Thyroid gland (tissue), 4 donors: ENCODE results near the gene DPP6. TPM values are rescaled to one million over a fixed set of nuclear protein-coding genes. Genes with fewer than 3 reads are reported as not detected.
A peak's percentile ranks its signal among the peaks of the same experiment; 100 is the strongest.

Source experiments
- DNase-seq, 2 donors: peaks; one replicate each; pipeline ENCODE4 v3.0.0-alpha.2; 2019
- H3K27ac ChIP-seq, 3 donors: fragments of 200-600 bp; sonication (generic); 1 replicate in 2 of 3; 2 replicates in 1 of 3; pipeline ENCODE4 v1.5.1; 2016 to 2019; ENCODE audit warnings: mild to moderate bottlenecking in 1 of 3, moderate library complexity in 1 of 3
- H3K27me3 ChIP-seq: fragments of 200-600 bp; sonication (generic); one replicate; pipeline ENCODE4 v1.5.1; 2019
- H3K36me3 ChIP-seq, 2 donors: fragments of 200-600 bp; sonication (generic); one replicate each; pipeline ENCODE4 v1.5.1; 2016 to 2019
- H3K4me1 ChIP-seq, 2 donors: fragments of 200-600 bp; sonication (generic); one replicate each; pipeline ENCODE4 v1.5.1; 2017 to 2019
- H3K4me3 ChIP-seq, 3 donors: fragments of 200-600 bp; sonication (generic); replicated peaks in 1 of 3; 1 replicate in 2 of 3; 2 replicates in 1 of 3; pipeline ENCODE4 v1.5.1; 2016; ENCODE audit warnings: mild to moderate bottlenecking in 1 of 3
- H3K9me3 ChIP-seq: fragments of 200-600 bp; sonication (generic); one replicate; pipeline ENCODE4 v1.5.1; 2017
- CTCF ChIP-seq, 6 experiments: fragments of 200-600 bp in 3 of 6; fragments of 450-650 bp in 3 of 6; sonication (generic) in 3 of 6; IDR thresholded peaks; one replicate each; pipeline ENCODE4 v1.5.1; 2016 to 2019; ENCODE audit warnings: antibody characterized with exemption in 6 of 6, mild to moderate bottlenecking in 2 of 6, inconsistent platforms in 1 of 6, moderate library complexity in 1 of 6
- POLR2A ChIP-seq, 2 donors: fragments of 450-650 bp; IDR thresholded peaks; one replicate each; pipeline ENCODE4 v1.6.1; 2017; ENCODE audit warnings: antibody characterized with exemption in 2 of 2, mild to moderate bottlenecking in 2 of 2, moderate library complexity in 1 of 2
- WGBS, 2 donors: methylation state at CpG; one replicate each; pipeline ENCODE4 v1.1.5; 2017; 5-methylcytosine and 5-hydroxymethylcytosine counted together
- intact Hi-C: fragments of 100-400 bp; cut with DNase I; formaldehyde crosslinking; loops from one replicate; pipeline ENCODE4 v1.15.1; 2023
- total RNA-seq, 4 donors: library from RNA; depleted of rRNA; stranded (reverse); fragments of >200 nt; gene quantifications; one replicate each; pipeline ENCODE4 v1.2.3, GENCODE V29; 2016

The DPP6 gene
- total RNA-seq, 4 donors from 2014 or later = 50.7 to 97.7 (median 68.9) TPM

- intact Hi-C loops = no loop called here
- Histone ChIP-seq H3K27ac (no peak overlapping the region), H3K9me3 (no peaks in the 10 kb centered on the region), H3K4me3 (no peak overlapping the region), H3K4me1 (no peaks in the 10 kb centered on the region), H3K27me3 (no peaks in the 10 kb centered on the region), H3K36me3 (no peaks in the 10 kb centered on the region)
- no peak for DNase-seq
- WGBS, 2 donors = 77 to 81% methylated on average over 10 of the region's 10 CpGs
- no peak for TF ChIP-seq POLR2A (IDR thresholded peaks at IDR 0.05)
- TF ChIP-seq CTCF (IDR thresholded peaks at IDR 0.05) = no peak
Observed at GRCh38 chr7:154577141-154577873, 525.1 kb downstream of the DPP6 start.

GRCh38 chr7:154578336-154578735, 526.1 kb downstream of the DPP6 start:
- Histone ChIP-seq H3K4me1 (no peaks in the 10 kb centered on the region), H3K36me3 (no peaks in the 10 kb centered on the region), H3K4me3 (no peak overlapping the region), H3K9me3 (no peaks in the 10 kb centered on the region), H3K27ac (no peak overlapping the region), H3K27me3 (no peaks in the 10 kb centered on the region)
- peak; percentile 32 to 45 for DNase-seq
- TF ChIP-seq POLR2A (IDR thresholded peaks at IDR 0.05) = no peak
- no peak for TF ChIP-seq CTCF (IDR thresholded peaks at IDR 0.05)
- 46 to 52% methylated on average over 6 of the region's 6 CpGs for WGBS, 2 donors
- intact Hi-C loops = no loop called here

GRCh38 chr7:154579711-154580110, 527.5 kb downstream of the DPP6 start:
- H3K4me3 ChIP-seq = no peak overlapping the region
- intact Hi-C loops = no loop called here
- no peak for DNase-seq
- WGBS, 2 donors = 87 to 90% methylated on average over 9 of the region's 9 CpGs
- H3K36me3 ChIP-seq = no peaks in the 10 kb centered on the region
- no peaks in the 10 kb centered on the region for H3K9me3 ChIP-seq
- no peak overlapping the region for H3K27ac ChIP-seq
- TF ChIP-seq POLR2A (IDR thresholded peaks at IDR 0.05) (no peak), CTCF (IDR thresholded peaks at IDR 0.05) (no peak)
- no peaks in the 10 kb centered on the region for H3K4me1 ChIP-seq
- H3K27me3 ChIP-seq = no peaks in the 10 kb centered on the region

- Histone ChIP-seq H3K36me3 (no peaks in the 10 kb centered on the region), H3K9me3 (no peaks in the 10 kb centered on the region), H3K4me1 (no peaks in the 10 kb centered on the region), H3K27me3 (no peaks in the 10 kb centered on the region), H3K27ac (no peak overlapping the region), H3K4me3 (no peak overlapping the region)
- no peak for DNase-seq
- intact Hi-C loops = no loop called here
- 84 to 91% methylated on average over 9 to 10 of the region's 10 CpGs for WGBS, 2 donors
- TF ChIP-seq POLR2A (IDR thresholded peaks at IDR 0.05) (no peak), CTCF (IDR thresholded peaks at IDR 0.05) (no peak)
Observed at GRCh38 chr7:154581251-154581890, 529.2 kb downstream of the DPP6 start.

- no peaks in the 10 kb centered on the region for H3K27me3 ChIP-seq
- WGBS, 2 donors = 94 to 97% methylated on average over 14 to 15 of the region's 15 CpGs
- H3K4me1 ChIP-seq = no peaks in the 10 kb centered on the region
- H3K4me3 ChIP-seq = no peak overlapping the region
- H3K9me3 ChIP-seq = no peaks in the 10 kb centered on the region
- DNase-seq = no peak
- no peaks in the 10 kb centered on the region for H3K36me3 ChIP-seq
- no peak overlapping the region for H3K27ac ChIP-seq
- TF ChIP-seq POLR2A (IDR thresholded peaks at IDR 0.05) (no peak), CTCF (IDR thresholded peaks at IDR 0.05) (no peak)
- intact Hi-C loops = no loop called here
Observed at GRCh38 chr7:154583454-154583853, 531.3 kb downstream of the DPP6 start.
